Adrenal gland (tissue), 5 donors: Measurements from ENCODE around the gene ARHGAP22.

Experiments
- CTCF ChIP-seq, 6 experiments: fragments of 450-650 bp in 4 of 6; fragments of 200-600 bp in 2 of 6; sonication (generic) in 1 of 6; IDR thresholded peaks; 1 replicate in 5 of 6; 2 replicates in 1 of 6; pipeline versions ENCODE4 v1.5.1 to v1.8.0; 2016 to 2021; ENCODE audit warnings: antibody characterized with exemption in 6 of 6, mild to moderate bottlenecking in 2 of 6, moderate library complexity in 1 of 6
- POLR2A ChIP-seq, 2 donors: fragments of 450-650 bp; IDR thresholded peaks; one replicate each; pipeline ENCODE4 v1.6.1; 2017; ENCODE audit warnings: antibody characterized with exemption in 2 of 2, mild to moderate bottlenecking in 2 of 2, moderate library complexity in 1 of 2
- donor health status: DM: no; HTN: no; CAD: no.

DNA sequence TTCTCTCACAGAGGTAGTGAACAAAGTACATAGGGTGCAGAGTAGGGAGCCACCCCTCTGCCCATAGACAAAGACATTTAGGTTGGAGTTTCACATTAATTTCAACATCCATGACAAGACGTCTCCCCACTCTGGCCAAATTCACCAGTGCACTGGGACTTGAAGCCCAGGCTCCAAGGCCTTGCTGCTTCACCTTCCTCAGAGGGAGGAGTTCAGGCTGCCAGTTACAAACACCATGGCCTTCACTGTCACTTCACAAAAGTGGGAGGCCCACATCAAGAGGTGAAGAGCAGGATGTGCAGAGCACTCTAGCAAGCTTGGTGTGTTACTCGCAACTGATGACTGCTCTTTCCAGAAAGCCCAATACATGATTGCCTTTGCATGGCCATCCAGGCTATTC is 15.8 kb upstream of the ARHGAP22 start:
- TF ChIP-seq CTCF (IDR thresholded peaks at IDR 0.05): no peak
- TF ChIP-seq POLR2A (IDR thresholded peaks at IDR 0.05): no peak
